Psoas muscle (tissue), 8 donors: ENCODE results near the gene DTX4. TPM values are rescaled to one million over a fixed set of nuclear protein-coding genes. Genes with fewer than 3 reads are reported as not detected.
A peak's percentile ranks its signal among the peaks of the same experiment; 100 is the strongest.

Source experiments
- ATAC-seq, 4 donors: fragments of 200-7000 bp; cut with Tn5 transposase; one replicate each; pipeline ENCODE4 v1.9.1; 2020; ENCODE audit warnings: moderate library complexity in 3 of 4, mild to moderate bottlenecking in 2 of 4
- DNase-seq, 2 donors: peaks; one replicate each; pipeline ENCODE4 v3.0.0-alpha.2; 2020
- H3K27ac ChIP-seq: fragments of 200-600 bp; one replicate; pipeline ENCODE4 v1.8.0; 2022
- H3K27me3 ChIP-seq, 3 donors: fragments of 200-600 bp in 1 of 3; one replicate each; pipeline versions ENCODE4 v1.6.1 to v1.8.0; 2013 to 2022; ENCODE audit warnings: low read length in 2 of 3, mild to moderate bottlenecking in 2 of 3, moderate library complexity in 1 of 3; ENCODE audit not compliant: insufficient read depth in 3 of 3
- H3K36me3 ChIP-seq, 2 donors: fragments of 200-600 bp in 1 of 2; one replicate each; pipeline versions ENCODE4 v1.6.1 to v1.8.0; 2013 to 2022; ENCODE audit warnings: low read depth in 1 of 2, mild to moderate bottlenecking in 1 of 2, moderate library complexity in 1 of 2; ENCODE audit not compliant: insufficient read depth in 1 of 2
- H3K4me1 ChIP-seq: fragments of 200-600 bp; one replicate; pipeline ENCODE4 v1.8.0; 2022
- H3K4me3 ChIP-seq: fragments of 200-600 bp; one replicate; pipeline ENCODE4 v1.8.0; 2022; ENCODE audit warnings: mild to moderate bottlenecking
- H3K9me3 ChIP-seq: fragments of 200-600 bp; one replicate; pipeline ENCODE4 v1.8.0; 2022
- WGBS, 3 donors: extraction: QIAGEN DNeasy Blood & Tissue Kit; methylation state at CpG; one replicate each; pipeline versions ENCODE4 v1.1.6 to v1.1.7; 2013; 5-methylcytosine and 5-hydroxymethylcytosine counted together
- intact Hi-C, 2 donors: fragments of 100-400 bp; cut with DNase I; formaldehyde crosslinking; loops; one replicate each; pipeline versions ENCODE4 v1.11.0 to v1.14.2; 2022
- polyA plus RNA-seq, 3 donors: library from polyadenylated mRNA; stranded (reverse); fragments of 200-250 nt; gene quantifications; one replicate each; pipeline ENCODE4 v1.2.3, GENCODE V29; 2013
- total RNA-seq, 4 donors: library from RNA; stranded (reverse); fragmentation: NEBNext Ultra II Directional in 2 of 4; extraction: Animal tissue kit (Norgen Biotek cat#: 25700) in 2 of 4; gene quantifications; one replicate each; pipeline versions ENCODE4 v1.2.1 to v1.2.4, GENCODE V29; 2021 to 2023
- TF ChIP-seq, protein P1 (sequence below): fragments of 200-600 bp; IDR thresholded peaks from one replicate; pipeline ENCODE4 v1.8.0; 2022; ENCODE audit warnings: antibody characterized with exemption
- donor health status: healthy with polysubstance abuse.
- donor health status: DM: no; HTN: no; CAD: no; lungs with moderate emphysema.
- donor health status: Bipolar disorder and iron deficiency.
- donor health status: healthy.
- donor health status: DM: yes; HTN: yes; CAD: no.
- donor health status: DM: no; HTN: no; CAD: no.
- donor health status: DM: no; HTN: no; CAD: no.
- donor health status: DM: yes; HTN: yes; CAD: no.

Gene DTX4
- total and polyA plus RNA-seq, 7 donors, result 0.46 to 2.7 (median 1.2) TPM

DNA sequence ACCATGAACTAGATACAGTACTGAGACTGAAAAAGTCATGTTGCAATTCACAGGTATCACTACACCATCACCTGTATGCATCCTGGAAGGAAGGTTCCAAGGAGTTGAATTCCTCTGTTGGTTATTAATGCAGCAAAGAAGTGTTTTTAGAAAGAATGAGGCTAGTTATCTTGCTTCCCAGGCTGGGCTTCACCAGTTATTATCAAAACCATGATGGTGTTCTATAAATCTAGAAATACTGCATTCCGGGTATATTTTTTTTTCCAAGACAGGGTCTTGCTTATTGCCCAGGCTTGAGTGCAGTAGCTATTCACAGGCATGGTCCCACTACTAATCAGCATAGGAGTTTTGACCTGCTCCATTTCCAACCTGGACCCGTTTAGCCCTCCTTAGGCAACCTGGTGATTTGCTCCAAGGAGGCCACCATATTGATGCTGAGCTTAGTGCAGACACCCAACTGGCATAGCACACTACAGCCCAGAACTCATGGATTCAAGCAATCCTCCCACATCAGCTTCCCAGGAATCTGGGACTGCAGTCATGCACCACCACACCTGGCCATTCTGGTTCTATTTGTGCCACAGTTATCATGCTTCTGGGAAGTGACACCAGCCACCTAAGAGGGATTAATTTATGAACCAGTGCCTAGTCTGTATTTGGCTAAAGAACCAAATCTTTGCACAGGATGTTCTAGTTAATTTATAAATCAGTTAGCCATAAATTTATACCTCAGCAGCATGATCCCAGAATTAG, 42.4 kb downstream of the DTX4 start:
- DNase-seq (no peak), ATAC-seq (no peak)
- TF ChIP-seq, protein P1, sequence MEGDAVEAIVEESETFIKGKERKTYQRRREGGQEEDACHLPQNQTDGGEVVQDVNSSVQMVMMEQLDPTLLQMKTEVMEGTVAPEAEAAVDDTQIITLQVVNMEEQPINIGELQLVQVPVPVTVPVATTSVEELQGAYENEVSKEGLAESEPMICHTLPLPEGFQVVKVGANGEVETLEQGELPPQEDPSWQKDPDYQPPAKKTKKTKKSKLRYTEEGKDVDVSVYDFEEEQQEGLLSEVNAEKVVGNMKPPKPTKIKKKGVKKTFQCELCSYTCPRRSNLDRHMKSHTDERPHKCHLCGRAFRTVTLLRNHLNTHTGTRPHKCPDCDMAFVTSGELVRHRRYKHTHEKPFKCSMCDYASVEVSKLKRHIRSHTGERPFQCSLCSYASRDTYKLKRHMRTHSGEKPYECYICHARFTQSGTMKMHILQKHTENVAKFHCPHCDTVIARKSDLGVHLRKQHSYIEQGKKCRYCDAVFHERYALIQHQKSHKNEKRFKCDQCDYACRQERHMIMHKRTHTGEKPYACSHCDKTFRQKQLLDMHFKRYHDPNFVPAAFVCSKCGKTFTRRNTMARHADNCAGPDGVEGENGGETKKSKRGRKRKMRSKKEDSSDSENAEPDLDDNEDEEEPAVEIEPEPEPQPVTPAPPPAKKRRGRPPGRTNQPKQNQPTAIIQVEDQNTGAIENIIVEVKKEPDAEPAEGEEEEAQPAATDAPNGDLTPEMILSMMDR, result no peak
- H3K27ac ChIP-seq, result no peak overlapping the region
- intact Hi-C loops, result no loop called here
- no peaks in the 10 kb centered on the region for H3K36me3 ChIP-seq
- H3K4me1 ChIP-seq, result no peaks in the 10 kb centered on the region
- H3K9me3 ChIP-seq, result no peaks in the 10 kb centered on the region
- WGBS, 3 donors, result 90 to 98% (median 92%) methylated on average over 2 of the region's 2 CpGs
- no peak overlapping the region for H3K4me3 ChIP-seq
- H3K27me3 ChIP-seq, result no peaks in the 10 kb centered on the region

DNA sequence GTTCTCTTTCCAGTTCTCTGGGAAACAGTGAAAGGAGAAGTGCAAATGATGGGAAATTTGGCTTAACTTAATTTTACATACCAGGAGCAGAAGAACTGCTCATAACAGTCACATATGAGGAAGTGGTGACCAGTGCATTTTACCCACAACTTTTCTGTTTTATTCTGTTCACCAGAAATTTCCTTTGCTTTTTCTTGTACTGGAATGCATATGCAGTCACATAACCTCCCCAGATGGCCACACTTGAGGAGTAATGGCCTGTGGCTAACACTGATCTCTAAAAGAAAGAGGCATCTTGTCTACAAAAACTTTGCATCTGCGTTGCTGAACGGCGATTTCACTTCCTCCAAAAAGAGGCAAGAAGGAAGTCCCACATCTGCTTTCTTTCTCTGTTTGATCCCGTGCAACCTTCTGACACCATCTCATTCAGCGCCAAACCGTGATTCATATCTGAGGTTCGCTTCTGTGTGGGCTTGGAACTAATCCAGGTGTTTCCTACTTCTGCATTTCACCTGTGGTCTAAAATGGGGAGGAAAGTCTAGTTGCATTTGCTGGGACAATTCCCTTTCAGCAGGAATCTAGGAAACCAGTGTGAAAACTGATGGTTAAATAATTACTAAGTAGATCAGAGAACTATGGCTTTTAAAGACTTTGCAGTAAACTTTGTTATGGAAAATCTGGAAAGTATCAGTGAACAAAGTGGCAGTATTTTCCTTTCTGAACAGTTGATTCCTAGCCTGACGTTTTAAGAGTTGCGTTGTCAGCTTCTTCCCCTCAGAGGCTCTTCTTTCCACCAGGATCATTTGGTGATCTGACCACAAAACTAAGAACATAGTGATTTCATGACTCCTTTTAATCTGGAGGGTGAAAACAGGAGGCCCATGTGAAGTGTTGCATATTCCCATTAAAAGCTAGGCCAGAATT, 45.0 kb downstream of the DTX4 start:
- 42 to 51% (median 44%) methylated on average over 9 of the region's 9 CpGs for WGBS, 3 donors
- Histone ChIP-seq H3K27ac (peak overlapping the region; percentile 1), H3K4me1 (no peaks in the 10 kb centered on the region), H3K4me3 (no peak overlapping the region), H3K36me3 (no peaks in the 10 kb centered on the region), H3K9me3 (no peaks in the 10 kb centered on the region), H3K27me3 (no peaks in the 10 kb centered on the region)
- intact Hi-C loops, result no loop called here
- ATAC-seq (peak in 1 of 4 donors; percentile 41), DNase-seq (no peak)
- TF ChIP-seq, protein P1, result no peak

- H3K4me3 ChIP-seq, result no peak overlapping the region
- no peaks in the 10 kb centered on the region for H3K36me3 ChIP-seq
- H3K27ac ChIP-seq, result no peak overlapping the region
- H3K27me3 ChIP-seq, result no peaks in the 10 kb centered on the region
- WGBS, 3 donors, result 87 to 91% (median 89%) methylated on average over 4 of the region's 4 CpGs
- H3K4me1 ChIP-seq, result no peaks in the 10 kb centered on the region
- ATAC-seq, result no peak
- no peak for DNase-seq
- intact Hi-C loops, result no loop called here
- H3K9me3 ChIP-seq, result no peaks in the 10 kb centered on the region
- TF ChIP-seq, protein P1, result no peak
Observed at GRCh38 chr11:59218319-59218718, 46.4 kb downstream of the DTX4 start.

- TF ChIP-seq, protein P1, result no peak
- Histone ChIP-seq H3K9me3 (no peaks in the 10 kb centered on the region), H3K4me3 (no peak overlapping the region), H3K36me3 (no peaks in the 10 kb centered on the region), H3K4me1 (no peaks in the 10 kb centered on the region), H3K27ac (no peak overlapping the region), H3K27me3 (no peaks in the 10 kb centered on the region)
- 54 to 59% (median 57%) methylated on average over 2 of the region's 2 CpGs for WGBS, 3 donors
- DNase-seq, result no peak
- intact Hi-C loops, result no loop called here
- ATAC-seq, result no peak
Observed at GRCh38 chr11:59218893-59219292, 47.0 kb downstream of the DTX4 start.
